ENCODE data around the gene MRPL41. TPM values are rescaled to one million over a fixed set of nuclear protein-coding genes. Genes with fewer than 3 reads are reported as not detected.
"Not testable (repeated sequence)": the region's sequence is repeated elsewhere in the genome, so short reads cannot be mapped to it uniquely, and the experiment has no call there.

MRPL41 gene
- 32.9 TPM for total RNA-seq

- Histone ChIP-seq H3K4me3 (ENCODE audit: low read length in 3 of 3) (peak within 1 kb of the TSS; percentile 82 to 94 (median 87)), H3K4me1 (ENCODE audit: control insufficient read depth in 3 of 3, insufficient read depth in 3 of 3, low read length in 3 of 3) (peaks cover 27 to 38% (median 37%) of the 10 kb centered on the region in 3 donors), H3K27ac (ENCODE audit: low read depth, low read length) (peak within 1 kb of the TSS; percentile 86), H3K36me3 (ENCODE audit: control insufficient read depth in 3 of 3, insufficient read depth in 3 of 3, low read length in 3 of 3) (peaks cover 20 to 26% (median 21%) of the 10 kb centered on the region in 3 donors), H3K27me3 (ENCODE audit: control insufficient read depth in 3 of 3, insufficient read depth in 3 of 3, low read length in 3 of 3) (no peaks in the 10 kb centered on the region), H3K9ac (ENCODE audit: low read depth in 1 of 3, low read length in 3 of 3) (peak within 1 kb of the TSS; percentile 84 to 93 (median 85)), H3K9me3 (ENCODE audit: control insufficient read depth in 3 of 3, low read length in 3 of 3) (no peaks in the 10 kb centered on the region)
Measured at GRCh38 chr9:137551264-137552021, at the start of gene MRPL41. Gene MRPL41, plus strand, starts transcription at chr9:137551879. Its CDS starts 203 bp downstream, at chr9:137552082.

GRCh38 chr9:137502008-137502911, 49.4 kb upstream of the MRPL41 start:
- peaks cover 7 to 45% (median 16%) of the 10 kb centered on the region in 3 donors for H3K36me3 ChIP-seq (ENCODE audit: control insufficient read depth in 3 of 3, insufficient read depth in 3 of 3, low read length in 3 of 3)
- no peak overlapping the region for H3K9ac ChIP-seq (ENCODE audit: low read depth in 1 of 3, low read length in 3 of 3)
- peaks cover 0 to 4% (median 0%) of the 10 kb centered on the region in 3 donors for H3K4me1 ChIP-seq (ENCODE audit: control insufficient read depth in 3 of 3, insufficient read depth in 3 of 3, low read length in 3 of 3)
- no peaks in the 10 kb centered on the region for H3K9me3 ChIP-seq (ENCODE audit: control insufficient read depth in 3 of 3, low read length in 3 of 3)
- no peak overlapping the region for H3K4me3 ChIP-seq (ENCODE audit: low read length in 3 of 3)
- H3K27ac ChIP-seq (ENCODE audit: low read depth, low read length) = no peak overlapping the region
- H3K27me3 ChIP-seq (ENCODE audit: control insufficient read depth in 3 of 3, insufficient read depth in 3 of 3, low read length in 3 of 3) = no peaks in the 10 kb centered on the region

- Histone ChIP-seq H3K27me3 (ENCODE audit: control insufficient read depth in 3 of 3, insufficient read depth in 3 of 3, low read length in 3 of 3) (no peaks in the 10 kb centered on the region), H3K9me3 (ENCODE audit: control insufficient read depth in 3 of 3, low read length in 3 of 3) (no peaks in the 10 kb centered on the region), H3K36me3 (ENCODE audit: control insufficient read depth in 3 of 3, insufficient read depth in 3 of 3, low read length in 3 of 3) (peaks cover 3 to 33% (median 19%) of the 10 kb centered on the region in 3 donors), H3K4me3 (ENCODE audit: low read length in 3 of 3) (no peak overlapping the region), H3K9ac (ENCODE audit: low read depth in 1 of 3, low read length in 3 of 3) (no peak overlapping the region), H3K4me1 (ENCODE audit: control insufficient read depth in 3 of 3, insufficient read depth in 3 of 3, low read length in 3 of 3) (no peaks in the 10 kb centered on the region), H3K27ac (ENCODE audit: low read depth, low read length) (no peak overlapping the region)
Measured at GRCh38 chr9:137504432-137504777, 47.3 kb upstream of the MRPL41 start.

GRCh38 chr9:137505421-137506140, 46.1 kb upstream of the MRPL41 start:
- Histone ChIP-seq H3K36me3 (ENCODE audit: control insufficient read depth in 3 of 3, insufficient read depth in 3 of 3, low read length in 3 of 3) (peaks cover 5 to 24% (median 14%) of the 10 kb centered on the region in 3 donors), H3K9me3 (ENCODE audit: control insufficient read depth in 3 of 3, low read length in 3 of 3) (no peaks in the 10 kb centered on the region), H3K4me1 (ENCODE audit: control insufficient read depth in 3 of 3, insufficient read depth in 3 of 3, low read length in 3 of 3) (no peaks in the 10 kb centered on the region), H3K4me3 (ENCODE audit: low read length in 3 of 3) (no peak overlapping the region), H3K27ac (ENCODE audit: low read depth, low read length) (no peak overlapping the region), H3K27me3 (ENCODE audit: control insufficient read depth in 3 of 3, insufficient read depth in 3 of 3, low read length in 3 of 3) (no peaks in the 10 kb centered on the region), H3K9ac (ENCODE audit: low read depth in 1 of 3, low read length in 3 of 3) (no peak overlapping the region)

DNA sequence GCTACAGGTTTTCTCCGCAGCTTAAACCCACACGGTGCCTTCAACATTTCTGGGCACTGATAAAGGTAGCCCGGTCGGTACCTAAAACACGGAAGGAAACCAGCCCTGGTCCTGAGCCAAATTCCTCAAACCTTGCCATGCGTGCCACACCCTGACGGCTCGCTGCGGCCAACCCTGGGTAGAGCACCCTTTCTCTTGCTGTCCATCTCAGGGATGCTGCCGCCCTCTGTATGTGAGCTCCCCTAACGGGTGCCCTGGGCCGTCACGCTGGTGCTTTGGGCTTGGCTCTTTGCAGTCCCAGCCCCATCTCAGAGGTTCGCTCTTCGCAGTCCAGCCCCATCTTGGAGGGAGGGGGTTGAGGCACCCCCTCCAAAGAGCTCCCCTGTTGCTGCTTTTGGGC, 45.4 kb upstream of the MRPL41 start:
- Histone ChIP-seq H3K36me3 (ENCODE audit: control insufficient read depth in 3 of 3, insufficient read depth in 3 of 3, low read length in 3 of 3) (peaks cover 5 to 18% (median 9%) of the 10 kb centered on the region in 3 donors), H3K9me3 (ENCODE audit: control insufficient read depth in 3 of 3, low read length in 3 of 3) (no peaks in the 10 kb centered on the region), H3K4me3 (ENCODE audit: low read length in 3 of 3) (no peak overlapping the region), H3K4me1 (ENCODE audit: control insufficient read depth in 3 of 3, insufficient read depth in 3 of 3, low read length in 3 of 3) (no peaks in the 10 kb centered on the region), H3K27me3 (ENCODE audit: control insufficient read depth in 3 of 3, insufficient read depth in 3 of 3, low read length in 3 of 3) (no peaks in the 10 kb centered on the region), H3K9ac (ENCODE audit: low read depth in 1 of 3, low read length in 3 of 3) (no peak overlapping the region), H3K27ac (ENCODE audit: low read depth, low read length) (no peak overlapping the region)

DNA sequence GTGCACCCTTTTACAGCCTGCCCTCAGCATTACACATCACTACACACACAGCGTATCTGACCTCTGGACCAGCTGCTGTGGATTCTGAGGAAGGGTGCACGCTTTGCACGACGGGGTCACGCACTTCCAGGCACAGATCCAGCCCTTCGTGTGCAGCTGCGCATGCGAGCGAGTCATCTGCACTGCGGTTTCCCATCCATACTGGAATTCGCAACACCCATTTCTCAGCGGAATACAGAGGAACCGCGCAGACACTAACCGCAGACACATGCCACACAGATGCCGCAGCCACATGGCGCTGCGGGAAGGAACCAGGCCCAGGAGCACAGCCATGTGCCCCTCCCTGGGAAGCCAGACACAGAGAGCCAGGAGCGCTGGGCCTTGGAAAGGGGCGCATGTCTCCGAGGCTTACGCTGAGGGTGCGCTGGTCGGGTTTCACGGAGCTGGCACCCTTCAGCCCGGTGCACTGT, 44.9 kb upstream of the MRPL41 start:
- Histone ChIP-seq H3K27me3 (ENCODE audit: control insufficient read depth in 3 of 3, insufficient read depth in 3 of 3, low read length in 3 of 3) (no peaks in the 10 kb centered on the region), H3K4me3 (ENCODE audit: low read length in 3 of 3) (no peak overlapping the region), H3K9ac (ENCODE audit: low read depth in 1 of 3, low read length in 3 of 3) (no peak overlapping the region), H3K27ac (ENCODE audit: low read depth, low read length) (no peak overlapping the region), H3K9me3 (ENCODE audit: control insufficient read depth in 3 of 3, low read length in 3 of 3) (no peaks in the 10 kb centered on the region), H3K4me1 (ENCODE audit: control insufficient read depth in 3 of 3, insufficient read depth in 3 of 3, low read length in 3 of 3) (no peaks in the 10 kb centered on the region), H3K36me3 (ENCODE audit: control insufficient read depth in 3 of 3, insufficient read depth in 3 of 3, low read length in 3 of 3) (peaks cover 5 to 14% (median 8%) of the 10 kb centered on the region in 3 donors)

DNA sequence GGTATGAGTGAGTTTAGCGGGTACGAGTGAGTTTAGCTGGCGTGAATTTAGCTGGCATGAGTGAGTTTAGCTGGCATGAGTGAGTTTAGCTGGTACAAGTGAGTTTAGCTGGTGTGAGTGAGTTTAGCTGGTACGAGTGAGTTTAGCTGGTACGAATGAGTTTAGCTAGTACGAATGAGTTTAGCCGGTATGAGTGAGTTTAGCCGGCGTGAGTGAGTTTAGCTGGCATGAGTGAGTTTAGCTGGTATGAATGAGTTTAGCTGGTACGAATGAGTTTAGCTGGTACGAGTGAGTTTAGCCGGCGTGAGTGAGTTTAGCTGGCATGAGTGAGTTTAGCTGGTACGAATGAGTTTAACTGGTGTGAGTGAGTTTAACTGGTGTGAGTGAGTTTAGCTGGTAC, 42.5 kb upstream of the MRPL41 start:
- no peak overlapping the region for H3K27ac ChIP-seq (ENCODE audit: low read depth, low read length)
- no peak overlapping the region for H3K4me3 ChIP-seq (ENCODE audit: low read length in 3 of 3)
- peaks cover 7 to 21% (median 9%) of the 10 kb centered on the region in 3 donors for H3K36me3 ChIP-seq (ENCODE audit: control insufficient read depth in 3 of 3, insufficient read depth in 3 of 3, low read length in 3 of 3)
- H3K9ac ChIP-seq (ENCODE audit: low read depth in 1 of 3, low read length in 3 of 3) = no peak overlapping the region
- no peaks in the 10 kb centered on the region for H3K4me1 ChIP-seq (ENCODE audit: control insufficient read depth in 3 of 3, insufficient read depth in 3 of 3, low read length in 3 of 3)
- no peaks in the 10 kb centered on the region for H3K9me3 ChIP-seq (ENCODE audit: control insufficient read depth in 3 of 3, low read length in 3 of 3)
- H3K27me3 ChIP-seq (ENCODE audit: control insufficient read depth in 3 of 3, insufficient read depth in 3 of 3, low read length in 3 of 3) = no peaks in the 10 kb centered on the region

DNA sequence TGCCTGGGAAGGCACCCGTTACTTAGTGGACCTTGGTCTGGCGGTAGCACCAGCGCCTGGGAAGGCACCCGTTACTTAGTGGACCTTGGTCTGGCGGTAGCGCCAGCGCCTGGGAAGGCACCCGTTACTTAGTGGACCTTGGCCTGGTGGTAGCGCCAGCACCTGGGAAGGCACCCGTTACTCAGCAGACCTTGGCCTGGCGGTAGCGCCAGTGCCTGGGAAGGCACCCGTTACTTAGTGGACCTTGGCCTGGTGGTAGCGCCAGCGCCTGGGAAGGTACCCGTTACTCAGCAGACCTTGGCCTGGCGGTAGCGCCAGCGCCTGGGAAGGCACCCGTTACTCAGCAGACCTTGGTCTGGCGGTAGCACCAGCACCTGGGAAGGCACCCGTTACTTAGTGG, 40.6 kb upstream of the MRPL41 start:
- not testable (repeated sequence) for H3K9ac ChIP-seq (ENCODE audit: low read depth in 1 of 3, low read length in 3 of 3); H3K9me3 ChIP-seq (ENCODE audit: control insufficient read depth in 3 of 3, low read length in 3 of 3); H3K27ac ChIP-seq (ENCODE audit: low read depth, low read length); H3K4me1 ChIP-seq (ENCODE audit: control insufficient read depth in 3 of 3, insufficient read depth in 3 of 3, low read length in 3 of 3); H3K4me3 ChIP-seq (ENCODE audit: low read length in 3 of 3); H3K27me3 ChIP-seq (ENCODE audit: control insufficient read depth in 3 of 3, insufficient read depth in 3 of 3, low read length in 3 of 3)
- H3K36me3 ChIP-seq (ENCODE audit: control insufficient read depth in 3 of 3, insufficient read depth in 3 of 3, low read length in 3 of 3) = peaks cover 7 to 17% (median 12%) of the 10 kb centered on the region in 3 donors

DNA sequence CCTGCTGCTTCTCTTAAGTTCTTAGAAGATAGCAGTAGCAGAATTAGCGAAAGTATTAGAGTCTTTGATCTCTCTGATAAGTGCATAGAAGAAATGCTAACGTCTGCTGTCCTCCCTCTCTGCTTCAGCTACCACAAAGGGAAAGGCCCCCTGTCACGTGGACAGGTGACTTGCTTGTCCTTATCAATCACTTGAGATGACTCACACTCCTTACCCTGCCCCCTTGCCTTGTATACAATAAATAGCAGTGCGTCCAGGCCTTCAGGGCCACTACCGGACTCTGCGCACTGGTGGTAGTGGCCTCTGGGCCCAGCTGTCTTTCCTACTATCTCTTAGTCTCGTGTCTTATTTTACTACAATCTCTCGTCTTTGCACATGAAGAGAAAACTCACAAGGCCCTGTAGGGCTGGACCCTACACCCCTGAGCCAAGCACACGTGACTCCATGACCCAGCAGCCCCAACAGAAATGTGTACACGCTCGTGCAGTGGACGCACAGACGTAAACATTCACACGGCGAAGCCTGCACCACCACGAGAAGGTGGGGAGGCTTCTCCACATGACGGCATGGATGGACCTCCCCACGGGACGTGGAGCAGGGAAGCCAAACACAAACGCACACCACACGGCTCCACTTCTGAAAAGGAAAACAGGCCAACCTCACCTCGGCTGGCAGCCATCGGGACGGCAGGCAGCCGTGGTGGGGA, 39.8 kb upstream of the MRPL41 start:
- no peak overlapping the region for H3K9ac ChIP-seq (ENCODE audit: low read depth in 1 of 3, low read length in 3 of 3)
- no peaks in the 10 kb centered on the region for H3K4me1 ChIP-seq (ENCODE audit: control insufficient read depth in 3 of 3, insufficient read depth in 3 of 3, low read length in 3 of 3)
- H3K4me3 ChIP-seq (ENCODE audit: low read length in 3 of 3) = no peak overlapping the region
- peaks cover 7 to 17% (median 12%) of the 10 kb centered on the region in 3 donors for H3K36me3 ChIP-seq (ENCODE audit: control insufficient read depth in 3 of 3, insufficient read depth in 3 of 3, low read length in 3 of 3)
- no peaks in the 10 kb centered on the region for H3K27me3 ChIP-seq (ENCODE audit: control insufficient read depth in 3 of 3, insufficient read depth in 3 of 3, low read length in 3 of 3)
- no peak overlapping the region for H3K27ac ChIP-seq (ENCODE audit: low read depth, low read length)
- H3K9me3 ChIP-seq (ENCODE audit: control insufficient read depth in 3 of 3, low read length in 3 of 3) = no peaks in the 10 kb centered on the region

Measured in skeletal muscle tissue (tissue), 4 donors.